RWPE2 (cell line): Measurements from ENCODE around the gene OR51S1.
"Not testable (repeated sequence)": the region's sequence is repeated elsewhere in the genome, so short reads cannot be mapped to it uniquely, and the experiment has no call there.

Experiments used
- ATAC-seq: fragments of 200-7000 bp; cut with Tn5 transposase; 3 replicates; pipeline ENCODE4 v1.9.1; 2021; ENCODE audit warnings: low read depth
- DNase-seq: peaks from one replicate; pipeline ENCODE4 v3.0.0-alpha.2; 2020; ENCODE audit warnings: low spot score
- H3K27ac ChIP-seq: fragments of 450-650 bp; 2 replicates; pipeline ENCODE4 v1.5.1; 2017; ENCODE audit warnings: mild to moderate bottlenecking; ENCODE audit not compliant: poor library complexity, severe bottlenecking
- H3K27me3 ChIP-seq: fragments of 250-450 bp; sonication (Bioruptor Pico); 2 replicates; pipeline ENCODE4 v1.5.1; 2021; ENCODE audit warnings: mild to moderate bottlenecking, moderate library complexity; ENCODE audit not compliant: insufficient read depth, poor library complexity, severe bottlenecking
- H3K36me3 ChIP-seq: fragments of 250-450 bp; sonication (Bioruptor Pico); 2 replicates; pipeline ENCODE4 v1.5.1; 2020; ENCODE audit warnings: low read depth, mild to moderate bottlenecking, moderate library complexity
- H3K4me1 ChIP-seq: fragments of 250-450 bp; sonication (Bioruptor Pico); 2 replicates; pipeline ENCODE4 v1.5.1; 2021; ENCODE audit warnings: mild to moderate bottlenecking, moderate library complexity; ENCODE audit not compliant: insufficient read depth, poor library complexity, severe bottlenecking
- H3K4me3 ChIP-seq: fragments of 250-450 bp; sonication (Bioruptor Pico); 2 replicates; pipeline ENCODE4 v1.5.1; 2021; ENCODE audit warnings: mild to moderate bottlenecking, moderate library complexity; ENCODE audit not compliant: severe bottlenecking
- H3K9me3 ChIP-seq: fragments of 250-450 bp; sonication (Bioruptor Pico); 2 replicates; pipeline ENCODE4 v1.5.1; 2021; ENCODE audit warnings: mild to moderate bottlenecking, moderate library complexity; ENCODE audit not compliant: severe bottlenecking
- TF ChIP-seq, protein P1 (sequence below): fragments of 450-650 bp; IDR thresholded peaks from one replicate; pipeline ENCODE4 v1.5.1; 2017; ENCODE audit warnings: mild to moderate bottlenecking, moderate library complexity; ENCODE audit not compliant: poor library complexity, severe bottlenecking

OR51S1 gene

DNA sequence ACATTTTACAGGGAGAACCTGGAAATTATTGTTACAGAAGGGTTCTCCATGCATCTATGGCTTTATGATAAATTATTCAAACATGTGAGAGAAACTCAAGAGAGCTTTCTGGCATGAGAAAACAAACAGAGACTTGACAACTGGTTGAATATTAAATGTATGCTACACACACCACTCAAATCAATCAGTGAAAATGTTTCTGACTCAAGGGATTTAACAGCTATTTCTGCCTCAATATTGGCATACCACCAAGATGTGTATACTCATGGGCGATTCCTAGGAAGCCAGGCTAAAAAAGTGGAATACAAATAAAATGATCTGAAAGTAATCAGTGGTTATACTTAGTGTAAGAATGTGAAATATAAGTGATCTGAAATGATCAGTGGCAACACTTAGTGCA, 16.8 kb upstream of the OR51S1 start:
- DNase-seq = no peak
- no peaks in the 10 kb centered on the region for H3K9me3 ChIP-seq
- H3K36me3 ChIP-seq = no peaks in the 10 kb centered on the region
- no peaks in the 10 kb centered on the region for H3K4me1 ChIP-seq
- ATAC-seq = no peak
- no peak overlapping the region for H3K27ac ChIP-seq
- no peak overlapping the region for H3K4me3 ChIP-seq
- TF ChIP-seq, protein P1, sequence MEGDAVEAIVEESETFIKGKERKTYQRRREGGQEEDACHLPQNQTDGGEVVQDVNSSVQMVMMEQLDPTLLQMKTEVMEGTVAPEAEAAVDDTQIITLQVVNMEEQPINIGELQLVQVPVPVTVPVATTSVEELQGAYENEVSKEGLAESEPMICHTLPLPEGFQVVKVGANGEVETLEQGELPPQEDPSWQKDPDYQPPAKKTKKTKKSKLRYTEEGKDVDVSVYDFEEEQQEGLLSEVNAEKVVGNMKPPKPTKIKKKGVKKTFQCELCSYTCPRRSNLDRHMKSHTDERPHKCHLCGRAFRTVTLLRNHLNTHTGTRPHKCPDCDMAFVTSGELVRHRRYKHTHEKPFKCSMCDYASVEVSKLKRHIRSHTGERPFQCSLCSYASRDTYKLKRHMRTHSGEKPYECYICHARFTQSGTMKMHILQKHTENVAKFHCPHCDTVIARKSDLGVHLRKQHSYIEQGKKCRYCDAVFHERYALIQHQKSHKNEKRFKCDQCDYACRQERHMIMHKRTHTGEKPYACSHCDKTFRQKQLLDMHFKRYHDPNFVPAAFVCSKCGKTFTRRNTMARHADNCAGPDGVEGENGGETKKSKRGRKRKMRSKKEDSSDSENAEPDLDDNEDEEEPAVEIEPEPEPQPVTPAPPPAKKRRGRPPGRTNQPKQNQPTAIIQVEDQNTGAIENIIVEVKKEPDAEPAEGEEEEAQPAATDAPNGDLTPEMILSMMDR = no peak
- H3K27me3 ChIP-seq = no peaks in the 10 kb centered on the region

DNA sequence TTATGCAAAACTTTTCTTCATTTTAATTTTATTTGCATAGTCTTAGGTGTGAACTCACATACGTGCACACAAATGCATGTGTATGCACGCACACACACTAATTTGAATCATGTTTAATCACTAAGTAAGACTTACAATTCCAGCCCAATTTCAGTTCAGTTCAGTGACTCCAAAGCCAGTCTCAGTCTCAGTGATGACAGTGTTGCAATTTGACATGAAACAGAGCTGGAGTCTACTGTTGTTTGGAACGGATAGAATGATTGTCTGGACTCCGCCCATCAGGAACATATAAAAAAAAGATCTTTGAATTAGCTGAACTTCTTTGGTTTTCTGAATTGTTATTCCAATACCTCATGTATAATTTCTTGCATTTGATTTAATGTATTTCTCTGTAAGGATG, 14.9 kb upstream of the OR51S1 start:
- H3K4me3 ChIP-seq = no peak overlapping the region
- H3K27ac ChIP-seq = no peak overlapping the region
- no peak for DNase-seq
- no peaks in the 10 kb centered on the region for H3K9me3 ChIP-seq
- no peaks in the 10 kb centered on the region for H3K27me3 ChIP-seq
- no peaks in the 10 kb centered on the region for H3K4me1 ChIP-seq
- no peak for ATAC-seq
- TF ChIP-seq, protein P1 = no peak
- H3K36me3 ChIP-seq = no peaks in the 10 kb centered on the region

DNA sequence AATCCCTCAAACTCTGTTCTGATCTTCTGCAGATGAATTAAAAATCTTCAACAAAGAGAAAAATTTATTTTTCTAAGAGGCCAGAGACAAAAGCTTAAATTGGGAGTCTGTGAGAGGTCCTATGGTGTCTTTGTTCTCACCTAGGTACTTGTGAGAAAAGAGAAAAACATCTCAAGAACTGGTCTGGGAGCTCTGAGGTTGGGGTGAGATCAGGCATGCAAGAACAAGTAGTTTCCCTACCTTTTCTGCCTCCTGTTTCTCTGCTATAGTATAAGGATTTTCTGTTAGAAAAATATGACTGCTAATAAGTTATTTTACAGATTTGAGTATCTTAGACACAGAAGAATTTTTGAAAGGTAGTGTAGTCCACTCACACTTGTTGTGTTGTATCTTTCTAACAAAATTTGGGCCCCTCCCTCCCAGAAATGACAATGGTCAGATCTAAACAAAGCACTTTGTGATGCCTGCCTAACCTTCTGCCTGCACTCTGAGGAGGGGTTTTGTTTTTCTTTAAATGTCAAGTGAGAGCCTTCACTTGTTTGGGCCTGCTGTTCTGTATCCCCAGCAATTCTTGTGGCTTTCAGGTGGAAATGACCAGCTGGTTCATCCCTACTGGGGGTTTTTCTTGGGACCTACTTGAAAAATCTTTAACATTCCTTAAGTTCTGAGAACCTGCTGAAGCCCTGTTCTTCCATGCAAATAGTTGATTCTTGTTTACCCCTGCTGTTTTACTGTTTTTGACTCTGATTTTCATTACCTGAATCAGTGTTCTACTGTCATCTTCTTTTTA, 13.6 kb upstream of the OR51S1 start:
- DNase-seq (no peak), ATAC-seq (no peak)
- Histone ChIP-seq H3K4me3 (no peak overlapping the region), H3K4me1 (no peaks in the 10 kb centered on the region), H3K27ac (no peak overlapping the region), H3K9me3 (no peaks in the 10 kb centered on the region), H3K27me3 (no peaks in the 10 kb centered on the region), H3K36me3 (no peaks in the 10 kb centered on the region)
- TF ChIP-seq, protein P1 = no peak

DNA sequence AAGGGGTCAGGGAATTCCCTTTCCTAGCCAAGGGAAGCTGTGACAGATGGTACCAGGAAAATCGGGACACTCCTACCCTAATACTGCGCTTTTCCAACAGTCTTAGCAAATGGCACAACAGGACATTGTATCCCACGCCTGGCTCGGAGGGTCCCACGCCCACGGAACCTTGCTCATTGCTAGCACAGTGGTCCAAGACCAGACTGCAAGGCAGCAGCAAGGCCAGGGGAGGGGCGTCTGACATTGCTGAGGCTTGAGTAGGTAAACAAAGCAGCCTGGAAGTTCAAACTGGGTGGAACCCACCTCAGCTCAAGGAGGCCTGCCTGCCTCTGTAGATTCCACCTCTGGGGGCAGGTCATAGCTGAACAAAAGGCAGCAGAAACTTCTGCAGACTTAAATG, 5.3 kb upstream of the OR51S1 start:
- not testable (repeated sequence) for H3K36me3 ChIP-seq, H3K27me3 ChIP-seq, H3K9me3 ChIP-seq, H3K4me3 ChIP-seq, DNase-seq, H3K27ac ChIP-seq, H3K4me1 ChIP-seq, ATAC-seq

DNA sequence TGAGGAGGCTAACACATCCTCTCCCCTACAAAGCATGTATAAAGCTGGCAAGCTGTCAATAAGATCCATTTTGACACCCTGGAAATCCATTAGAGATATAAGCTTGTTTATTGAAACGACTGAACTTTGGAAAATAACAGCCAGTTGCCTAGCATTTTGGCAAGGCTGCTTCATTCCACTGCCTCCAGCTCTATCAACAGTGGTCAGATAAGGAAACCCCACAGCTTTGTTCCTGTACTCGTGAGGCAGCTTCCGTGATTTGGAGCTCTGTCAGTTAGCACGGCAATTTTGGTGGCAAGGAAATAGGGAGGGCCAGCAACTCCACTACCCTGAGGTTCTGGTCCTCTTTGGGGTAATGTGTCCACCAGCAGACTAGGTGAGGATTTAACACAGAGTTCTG, 2.0 kb upstream of the OR51S1 start:
- H3K27me3 ChIP-seq = no peaks in the 10 kb centered on the region
- no peaks in the 10 kb centered on the region for H3K9me3 ChIP-seq
- ATAC-seq (no peak), DNase-seq (no peak)
- TF ChIP-seq, protein P1 = no peak
- no peaks in the 10 kb centered on the region for H3K4me1 ChIP-seq
- H3K36me3 ChIP-seq = no peaks in the 10 kb centered on the region
- H3K27ac ChIP-seq = no peak overlapping the region
- H3K4me3 ChIP-seq = no peak overlapping the region
